HL-60 (cell line): ENCODE results near the gene SLC7A4.

ENCODE experiments used
- CTCF ChIP-seq: IDR thresholded peaks from one replicate; pipeline ENCODE4 v1.5.1; 2011; ENCODE audit warnings: low read length, control low read depth, inconsistent platforms; ENCODE audit not compliant: insufficient read depth
- GABPA ChIP-seq: IDR thresholded peaks from 2 replicates; pipeline ENCODE4 v1.6.1; 2012; ENCODE audit warnings: low read depth
- POLR2AphosphoS5 ChIP-seq: IDR thresholded peaks from 2 replicates; pipeline ENCODE4 v1.6.1; 2012; ENCODE audit warnings: low read depth
- REST ChIP-seq: IDR thresholded peaks from 2 replicates; pipeline ENCODE4 v1.6.1; 2012; ENCODE audit warnings: low read depth; ENCODE audit not compliant: insufficient replicate concordance
- SPI1 ChIP-seq: IDR thresholded peaks from 2 replicates; pipeline ENCODE4 v1.6.1; 2012; ENCODE audit warnings: low read depth, mild to moderate bottlenecking, borderline replicate concordance

GRCh38 chr22:21029486-21030025 lies 2.8 kb downstream of the SLC7A4 start:
- TF ChIP-seq CTCF: no peak
- TF ChIP-seq POLR2AphosphoS5: no peak
- no peak for TF ChIP-seq REST
- TF ChIP-seq GABPA: no peak
- no peak for TF ChIP-seq SPI1
